NCI-H748 (cell line): ENCODE measurements around the gene COBL.

Experiments used
- DNase-seq: peaks from one replicate; lab custom pipeline; 2025; ENCODE audit not compliant: unreplicated experiment; lab: John Stamatoyannopoulos, UW

COBL gene

GRCh38 chr7:51316666-51317581 lies at the start of gene COBL:
Gene COBL, minus strand, starts transcription at chr7:51316809. Its CDS starts 176 bp downstream, at chr7:51316633.
- peak; percentile 77 for DNase-seq

- DNase-seq: no peak
Measured at GRCh38 chr7:51366172-51366728, 49.6 kb upstream of the COBL start.

- peak; percentile 9 for DNase-seq
Measured at GRCh38 chr7:51357821-51358220, 41.2 kb upstream of the COBL start.

GRCh38 chr7:51356849-51357516 lies 40.4 kb upstream of the COBL start:
- DNase-seq: peak; percentile 22

GRCh38 chr7:51354897-51355296 lies 38.3 kb upstream of the COBL start:
- DNase-seq: no peak

GRCh38 chr7:51354434-51354833 lies 37.8 kb upstream of the COBL start:
- DNase-seq: no peak

- peak; percentile 10 for DNase-seq
Measured at GRCh38 chr7:51352174-51353100, 35.8 kb upstream of the COBL start.

- DNase-seq: no peak
Measured at GRCh38 chr7:51351661-51352060, 35.1 kb upstream of the COBL start.

- no peak for DNase-seq
Measured at GRCh38 chr7:51350546-51350896, 33.9 kb upstream of the COBL start.

GRCh38 chr7:51349820-51350545 lies 33.4 kb upstream of the COBL start:
- peak; percentile 99 for DNase-seq

GRCh38 chr7:51346126-51346525 lies 29.5 kb upstream of the COBL start:
- peak; percentile 95 for DNase-seq

- peak; percentile 91 for DNase-seq
Measured at GRCh38 chr7:51344406-51345138, 28.0 kb upstream of the COBL start.

GRCh38 chr7:51340936-51341335 lies 24.3 kb upstream of the COBL start:
- no peak for DNase-seq

GRCh38 chr7:51340029-51340838 lies 23.6 kb upstream of the COBL start:
- no peak for DNase-seq

- no peak for DNase-seq
Measured at GRCh38 chr7:51335057-51335456, 18.4 kb upstream of the COBL start.

- no peak for DNase-seq
Measured at GRCh38 chr7:51329696-51330263, 13.2 kb upstream of the COBL start.

- no peak for DNase-seq
Measured at GRCh38 chr7:51328351-51328801, 11.8 kb upstream of the COBL start.

GRCh38 chr7:51327287-51327717 lies 10.7 kb upstream of the COBL start:
- no peak for DNase-seq
